Measurements from ENCODE around the gene C3orf62.
"Not testable (repeated sequence)": the region's sequence is repeated elsewhere in the genome, so short reads cannot be mapped to it uniquely, and the experiment has no call there.

Gene C3orf62

DNA sequence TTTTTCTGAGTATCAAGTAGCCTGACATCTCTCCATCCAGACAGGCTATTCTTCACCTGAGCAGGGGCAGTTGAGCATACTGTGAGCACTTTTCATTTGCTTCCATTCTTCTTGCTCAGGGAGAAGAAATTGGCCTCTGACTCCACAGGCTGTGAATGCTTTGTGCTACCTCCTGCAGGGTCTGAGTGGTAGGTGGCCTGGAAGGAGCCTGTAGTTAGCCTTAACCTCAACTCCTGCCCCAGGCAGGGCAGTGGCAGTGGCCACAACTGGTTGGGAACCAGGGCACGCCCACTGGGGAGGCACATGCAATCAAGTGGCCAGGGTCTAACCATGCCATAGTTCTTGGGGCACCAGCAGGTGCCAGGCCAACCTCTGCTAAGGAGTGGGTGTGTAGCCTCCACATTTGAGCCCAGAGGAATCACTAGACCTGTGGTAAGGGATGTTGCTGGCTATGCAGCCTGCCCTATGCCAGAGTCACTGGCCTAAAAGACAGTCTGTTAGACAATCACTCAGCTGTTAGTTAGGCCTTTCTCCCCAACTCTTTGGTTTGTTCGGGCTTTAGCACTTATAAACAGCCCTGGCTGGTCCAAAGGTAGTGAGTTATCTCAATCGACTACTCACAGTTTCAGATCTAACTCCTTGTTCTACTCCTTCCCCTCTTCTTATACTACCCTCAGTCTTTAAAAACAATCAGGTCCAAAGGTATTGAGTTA, 7.4 kb downstream of the C3orf62 start:
- no peak for DNase-seq (ENCODE audit: low read depth)

DNA sequence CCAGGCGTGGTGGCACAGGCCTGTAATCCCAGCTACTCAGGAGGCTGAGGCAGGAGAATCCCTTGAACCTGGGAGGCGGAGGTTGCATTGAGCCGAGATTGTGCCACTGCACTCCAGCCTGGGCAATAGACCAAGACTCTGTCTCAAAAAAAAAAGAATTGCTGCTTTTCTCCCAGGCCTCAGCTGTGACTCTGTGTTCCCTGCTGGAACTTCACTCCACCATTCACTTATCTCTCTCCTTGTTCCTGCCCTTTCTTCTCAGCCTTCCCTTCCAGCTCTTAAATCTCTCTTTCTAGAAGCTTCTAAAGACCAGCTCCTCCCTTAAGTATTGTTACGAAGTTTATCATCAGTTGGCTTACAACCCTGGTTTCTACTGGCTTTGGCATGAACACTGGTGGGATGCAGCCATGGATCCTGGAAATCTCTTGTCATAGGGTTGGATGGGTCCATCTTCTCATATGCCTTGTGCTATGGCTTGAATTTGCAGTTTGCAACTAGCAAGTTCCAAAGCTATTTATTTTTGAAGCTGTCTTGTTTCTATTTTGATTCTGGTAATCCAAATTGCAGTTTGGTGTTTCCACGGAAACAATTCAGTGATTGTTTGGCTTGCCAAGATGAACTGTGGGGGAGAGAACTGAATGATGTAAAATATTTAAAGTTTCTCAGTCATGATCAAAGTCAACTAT, 10.5 kb downstream of the C3orf62 start:
- no peak for DNase-seq (ENCODE audit: low read depth)

DNA sequence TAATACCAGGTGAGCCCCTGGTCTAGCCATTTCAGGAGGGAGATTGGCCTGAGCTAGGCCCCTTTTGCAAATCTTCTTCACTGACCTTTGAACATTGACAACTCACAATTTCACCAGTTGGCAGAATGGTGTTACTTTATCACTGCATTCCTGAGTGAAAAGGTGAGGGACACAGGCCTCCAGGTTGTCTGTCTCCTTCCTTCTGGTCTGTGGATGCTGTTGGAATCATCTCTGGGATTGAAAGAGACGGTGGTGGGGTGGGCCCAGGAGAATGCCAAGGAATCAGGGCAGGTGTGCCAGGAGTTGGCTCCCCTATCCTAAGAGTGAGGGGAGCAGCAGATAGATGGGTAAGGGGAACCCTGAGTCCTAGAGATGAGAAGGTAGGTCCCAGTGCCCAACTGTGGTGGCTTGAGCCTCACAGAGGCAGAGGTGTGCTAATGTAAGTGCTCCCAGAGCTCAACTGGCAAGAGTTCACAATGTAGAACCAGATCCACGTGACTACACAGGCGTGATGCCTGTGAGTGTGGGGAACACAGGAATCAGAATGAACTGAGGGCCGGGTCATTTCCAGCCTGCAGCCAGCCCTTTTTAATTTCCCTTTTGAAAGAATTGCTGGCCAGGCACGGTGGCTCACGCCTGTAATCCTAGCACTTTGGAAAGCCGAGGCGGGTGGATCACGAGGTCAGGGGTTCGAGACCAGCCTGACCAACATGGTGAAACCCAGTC, 11.2 kb downstream of the C3orf62 start:
- no peak for DNase-seq (ENCODE audit: low read depth)

DNA sequence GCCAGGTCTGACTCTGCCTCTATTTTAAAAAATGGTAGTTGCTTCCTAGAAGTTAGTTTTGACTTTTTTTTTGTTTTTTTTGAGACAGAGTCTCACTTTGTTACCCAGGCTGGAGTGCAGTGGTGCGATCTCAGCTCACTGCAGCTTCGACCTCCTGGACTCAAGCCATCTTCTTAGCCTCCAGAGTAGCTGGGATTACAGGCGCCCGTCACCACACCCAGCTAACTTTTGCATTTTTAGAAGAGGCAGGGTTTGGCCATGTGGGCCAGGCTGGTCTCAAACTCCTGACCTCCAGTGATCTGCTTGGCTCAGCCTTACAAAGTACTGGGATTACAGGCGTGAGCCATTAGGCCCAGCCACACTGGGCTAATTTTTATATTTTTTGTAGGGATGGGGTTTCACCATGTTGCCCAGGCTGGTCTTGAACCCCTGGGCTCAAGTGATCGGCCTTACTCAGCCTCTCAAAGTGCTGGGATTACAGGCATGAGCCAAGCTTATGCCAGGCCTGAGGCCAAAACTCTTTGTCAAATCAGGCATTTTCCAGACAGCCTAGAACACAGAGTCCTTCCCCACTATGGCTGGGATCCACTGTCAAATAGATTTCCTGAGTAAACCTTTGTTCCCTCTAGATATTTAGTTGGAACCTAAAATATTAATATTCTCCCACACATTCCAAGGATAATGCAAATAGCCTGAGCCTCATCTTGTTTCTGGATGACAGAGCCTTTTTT, 13.7 kb downstream of the C3orf62 start:
- DNase-seq (ENCODE audit: low read depth) = no peak

DNA sequence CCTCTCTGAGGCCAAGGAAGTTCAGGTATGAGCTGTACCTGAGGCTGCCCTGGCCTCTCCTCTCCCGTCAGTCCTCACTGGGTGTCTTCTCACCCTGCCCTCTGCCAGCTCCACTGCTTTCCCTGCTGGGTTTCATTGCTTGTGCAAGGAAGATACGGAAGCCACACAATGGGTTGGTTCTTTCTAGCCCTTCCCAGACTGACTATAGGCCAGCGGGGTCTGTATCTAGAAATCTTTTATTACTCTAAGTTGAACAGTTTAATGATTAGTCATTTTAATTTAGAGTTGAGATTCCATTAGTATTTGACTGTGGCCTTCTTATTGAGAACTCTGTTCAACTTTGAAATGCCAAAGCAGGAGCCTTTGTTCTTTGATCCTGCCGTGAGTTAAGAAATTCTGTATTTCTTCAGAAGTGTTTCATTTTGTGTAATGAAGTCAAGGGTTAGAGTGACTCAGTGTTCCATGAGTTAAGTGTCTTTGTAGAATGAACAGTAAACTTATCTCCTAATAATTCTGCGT, 16.2 kb downstream of the C3orf62 start:
- DNase-seq (ENCODE audit: low read depth) = no peak

DNA sequence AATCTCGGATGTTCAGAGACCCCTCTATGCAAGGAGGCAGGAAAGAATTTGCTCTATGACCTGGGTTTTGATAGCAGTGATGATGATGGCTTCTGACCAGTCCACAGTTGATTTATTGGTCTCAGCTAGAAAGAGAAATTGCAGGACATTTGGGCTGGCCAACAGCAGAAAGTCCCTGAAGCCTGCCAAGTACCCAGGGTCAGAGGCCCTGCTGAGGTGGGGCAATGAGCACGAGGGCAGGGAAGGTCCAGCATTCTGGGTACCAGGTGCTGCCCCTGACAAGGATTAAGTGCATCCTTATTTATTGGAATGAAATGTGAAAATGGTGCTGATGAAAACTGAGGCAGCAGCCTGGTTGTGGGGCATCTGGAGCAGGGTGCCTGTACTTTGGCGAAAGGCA, 19.8 kb downstream of the C3orf62 start:
- no peak for DNase-seq (ENCODE audit: low read depth)

DNA sequence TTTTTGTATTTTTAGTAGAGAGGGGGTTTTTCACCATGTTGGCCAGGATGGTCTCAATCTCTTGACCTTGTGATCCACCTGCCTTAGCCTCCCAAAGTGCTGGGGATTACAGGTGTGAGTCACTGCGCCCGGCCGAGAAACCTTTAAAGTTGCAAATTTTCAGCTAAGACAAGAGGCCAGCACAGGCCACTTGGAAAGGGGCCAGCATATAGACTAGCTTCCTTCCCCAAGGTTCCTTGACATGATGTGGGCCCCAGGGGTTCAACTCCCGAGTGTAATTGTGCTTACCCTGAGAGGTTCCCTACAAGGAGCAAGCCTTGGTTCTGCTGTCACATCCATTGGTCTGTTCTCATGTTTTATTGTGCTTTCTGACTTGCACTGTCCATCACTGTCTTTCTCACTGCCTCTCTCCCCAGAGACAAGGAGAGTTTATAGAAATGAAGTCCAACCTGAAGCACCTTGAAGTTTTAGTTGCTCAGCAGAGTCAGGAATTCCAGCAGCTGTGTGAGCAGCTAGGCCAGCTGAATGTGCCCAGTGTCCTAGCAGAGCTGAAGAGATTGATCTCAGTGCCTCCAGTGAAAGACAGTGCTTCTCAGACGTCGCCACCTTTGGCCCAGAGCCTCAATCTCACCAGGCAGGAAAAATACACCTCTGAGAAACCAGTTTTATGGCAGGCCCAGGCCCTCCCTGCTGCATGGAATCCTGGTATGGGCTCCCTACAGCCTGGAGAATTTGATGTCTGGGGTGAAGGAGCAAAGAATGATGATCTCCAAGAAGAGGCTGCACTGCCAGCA, 21.1 kb downstream of the C3orf62 start:
- DNase-seq (ENCODE audit: low read depth) = no peak

DNA sequence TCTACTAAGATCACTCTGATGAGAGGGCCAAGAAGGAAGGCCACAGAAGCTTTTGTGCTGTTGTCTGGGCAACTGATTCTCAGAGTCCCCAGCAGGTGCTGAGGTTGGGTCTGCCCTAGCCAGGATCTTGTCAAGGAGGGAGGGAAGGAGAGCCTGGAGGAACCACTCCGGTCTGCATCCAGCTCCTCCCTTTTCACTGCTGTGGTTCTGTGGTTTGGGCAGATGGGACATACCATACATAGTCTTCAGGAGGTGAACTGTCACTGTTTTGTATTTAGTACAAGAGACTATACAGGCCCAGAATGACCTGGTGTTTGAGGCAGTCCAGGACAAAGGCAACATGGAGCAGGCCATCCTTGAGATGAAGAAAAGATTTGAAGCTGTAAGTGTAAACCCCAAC, 21.9 kb downstream of the C3orf62 start:
- DNase-seq (ENCODE audit: low read depth) = no peak

DNA sequence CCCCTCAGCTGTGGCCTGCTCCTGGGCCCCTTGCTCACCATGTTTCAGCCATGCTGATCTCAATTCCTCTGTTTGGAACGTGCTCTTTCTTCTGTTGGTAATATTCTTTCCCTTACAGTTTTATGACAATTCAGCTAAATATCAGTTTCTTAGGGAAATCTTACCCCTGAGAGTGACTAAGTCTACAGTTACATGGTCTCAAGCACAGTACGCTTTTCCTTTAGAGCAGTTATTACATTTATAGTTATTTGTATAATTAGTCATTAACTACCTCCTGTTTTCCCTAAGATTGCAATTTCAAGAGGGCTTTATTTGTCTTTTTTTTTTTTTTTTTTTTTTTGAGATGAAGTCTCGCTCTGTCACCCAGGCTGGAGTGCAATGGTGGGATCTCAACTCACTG, 23.5 kb downstream of the C3orf62 start:
- DNase-seq (ENCODE audit: low read depth) = no peak

DNA sequence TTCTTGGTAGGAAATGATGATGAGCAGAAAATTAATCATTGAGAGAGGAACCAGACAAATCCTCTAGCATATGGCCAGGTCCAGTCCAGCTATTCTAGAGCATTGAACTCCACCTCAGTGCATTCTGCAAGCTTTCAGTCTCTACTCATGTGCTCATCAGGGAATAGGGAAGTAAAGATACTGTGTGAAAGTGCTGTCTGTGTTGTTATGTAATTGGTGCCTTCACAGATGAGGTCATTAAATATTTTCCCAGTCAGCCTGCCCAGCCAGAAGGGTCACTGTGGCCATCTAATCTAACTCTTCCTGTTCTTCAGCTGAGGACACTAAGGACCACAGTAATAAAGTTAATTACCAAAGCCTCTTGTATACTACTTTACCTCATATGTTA, 28.2 kb downstream of the C3orf62 start:
- DNase-seq (ENCODE audit: low read depth) = no peak

DNA sequence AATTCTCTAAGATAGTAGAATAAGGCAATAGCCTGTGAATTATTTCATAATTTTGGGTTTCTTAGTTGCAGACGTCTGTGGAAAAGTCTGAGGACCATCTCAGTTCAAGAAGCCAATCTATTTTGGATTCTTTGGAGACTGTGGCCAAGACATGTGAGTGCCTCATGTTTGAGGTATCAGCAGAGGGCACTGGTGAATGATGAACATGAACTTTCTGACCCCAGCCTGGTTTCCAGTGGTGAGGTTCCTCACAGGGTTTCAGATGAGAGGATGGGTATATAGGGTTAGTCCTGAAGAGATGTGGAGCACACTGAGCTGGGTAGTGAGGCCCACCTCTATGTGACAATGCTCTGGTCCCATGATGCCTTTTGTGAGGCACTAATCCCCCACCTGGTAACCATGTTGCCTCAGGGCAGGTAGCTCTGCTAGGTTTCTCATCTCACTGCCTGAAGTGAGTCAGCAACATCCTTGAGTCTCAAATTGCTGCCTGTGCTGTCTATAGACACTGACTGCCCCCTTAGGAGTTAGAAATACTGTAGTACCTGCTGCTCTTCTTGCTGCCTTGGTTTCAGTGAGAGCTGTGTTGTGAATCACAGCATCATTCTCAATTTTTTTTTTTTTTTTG, 32.3 kb downstream of the C3orf62 start:
- DNase-seq (ENCODE audit: low read depth) = no peak

DNA sequence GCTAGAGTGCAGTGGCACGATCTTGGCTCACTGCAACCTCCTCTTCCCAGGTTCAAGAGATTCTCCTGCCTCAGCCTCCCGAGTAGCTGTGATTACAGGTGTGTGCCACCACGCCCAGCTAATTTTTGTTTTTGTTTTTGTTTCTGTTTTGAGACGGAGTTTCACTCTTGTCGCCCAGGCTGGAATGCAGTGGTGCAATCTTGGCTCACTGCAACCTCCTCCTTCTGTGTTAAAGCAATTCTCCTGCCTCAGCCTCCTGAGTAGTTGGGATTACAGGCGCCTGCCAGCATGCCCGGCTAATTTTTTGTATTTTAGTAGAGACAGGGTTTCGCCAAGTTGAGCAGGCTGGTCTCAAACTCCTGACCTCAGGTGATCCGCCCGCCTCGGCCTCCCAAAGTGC, 36.9 kb downstream of the C3orf62 start:
- DNase-seq (ENCODE audit: low read depth) = not testable (repeated sequence)

DNA sequence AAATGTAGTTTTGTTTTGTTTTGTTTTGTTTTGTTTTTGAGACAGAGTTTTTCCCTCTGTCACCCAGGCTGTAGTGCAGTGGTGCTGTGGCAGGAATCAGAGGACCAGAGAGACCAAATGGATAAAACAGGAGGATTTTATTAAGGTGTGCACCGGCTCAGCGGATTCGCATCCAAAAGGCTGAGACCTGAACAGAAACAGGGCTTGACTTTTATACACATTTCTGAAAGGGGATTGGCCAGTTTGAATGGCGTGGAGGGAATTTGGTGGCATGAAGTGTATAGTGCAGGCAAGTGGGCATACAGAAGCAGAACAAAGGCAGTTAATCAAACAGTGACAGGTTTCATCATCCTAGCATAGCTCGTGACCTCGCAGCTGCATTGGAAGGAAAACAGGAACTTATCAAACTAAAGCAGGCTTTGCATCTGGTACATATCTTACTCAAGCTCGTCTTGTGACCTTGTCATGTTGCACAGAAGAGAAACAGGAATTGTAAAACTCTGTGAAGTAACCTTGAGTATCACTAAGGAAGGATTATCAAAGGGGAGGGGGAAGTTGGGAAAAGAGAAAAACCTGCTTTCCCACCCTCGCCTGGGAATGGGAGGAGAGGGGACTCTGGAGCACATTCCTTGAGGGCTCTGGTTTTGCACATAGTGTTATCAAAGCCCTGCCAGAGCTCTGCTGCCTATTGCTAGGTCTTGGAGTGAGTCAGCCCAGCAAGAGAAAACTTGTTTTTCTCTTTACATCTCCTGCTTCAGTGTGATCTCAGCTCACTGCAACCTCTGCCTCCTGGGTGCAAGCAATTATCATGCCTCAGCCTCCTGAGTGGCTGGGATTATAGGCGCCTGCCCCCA, 38.5 kb downstream of the C3orf62 start:
- DNase-seq (ENCODE audit: low read depth) = no peak

DNA sequence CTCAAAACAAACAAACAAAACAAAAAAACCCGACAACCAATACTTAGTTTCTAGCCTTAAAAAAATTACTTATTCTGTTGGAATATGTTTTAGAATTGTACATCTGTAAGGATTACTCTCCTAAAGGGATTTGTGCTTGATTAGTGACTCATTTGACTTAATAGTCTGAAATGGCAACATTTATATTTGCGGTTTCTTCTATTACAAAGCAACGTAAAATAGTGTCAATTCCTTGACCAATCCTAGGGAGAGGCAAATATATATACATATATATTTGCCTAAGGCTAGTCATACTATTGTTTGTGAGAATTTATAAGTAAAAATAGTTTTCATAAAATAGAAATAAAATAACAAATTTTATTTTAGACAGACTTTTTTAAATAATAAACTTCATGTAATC, 39.7 kb downstream of the C3orf62 start:
- no peak for DNase-seq (ENCODE audit: low read depth)

DNA sequence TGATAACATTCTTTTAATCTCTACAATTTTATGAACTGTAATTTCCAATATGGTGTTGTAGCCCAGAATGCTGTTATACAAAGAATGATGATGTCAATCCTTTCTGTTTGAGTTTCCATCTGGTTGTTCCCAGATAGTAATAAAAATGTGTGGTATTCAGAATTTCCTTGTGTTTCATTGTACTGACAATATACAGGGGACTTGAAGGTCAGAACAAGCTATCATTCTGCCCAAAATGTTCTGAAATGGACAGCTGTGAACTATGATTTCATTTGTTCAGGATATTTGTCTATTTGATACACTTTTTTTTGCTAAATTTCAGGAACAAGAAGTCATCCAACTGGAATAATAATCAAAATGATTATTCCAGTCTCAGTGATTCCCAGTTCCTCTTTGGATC, 40.8 kb downstream of the C3orf62 start:
- no peak for DNase-seq (ENCODE audit: low read depth)

DNA sequence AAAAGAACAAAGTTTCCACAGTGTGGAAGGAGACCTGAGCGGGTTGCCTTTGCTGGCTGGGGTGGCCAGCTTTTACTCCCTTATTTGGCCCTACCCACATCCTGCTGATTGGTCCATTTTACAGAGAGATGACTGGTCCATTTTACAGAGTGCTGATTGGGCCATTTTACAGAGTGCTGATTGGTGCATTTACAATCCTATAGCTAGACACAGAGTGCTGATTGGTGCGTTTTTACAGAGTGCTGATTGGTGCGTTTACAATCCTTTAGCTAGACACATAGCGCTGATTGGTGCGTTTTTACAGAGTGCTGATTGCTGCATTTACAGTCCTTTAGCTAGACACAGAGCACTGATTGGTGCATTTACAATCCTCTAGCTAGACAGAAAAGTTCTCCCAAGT, 48.2 kb downstream of the C3orf62 start:
- DNase-seq (ENCODE audit: low read depth) = not testable (repeated sequence)

DNA sequence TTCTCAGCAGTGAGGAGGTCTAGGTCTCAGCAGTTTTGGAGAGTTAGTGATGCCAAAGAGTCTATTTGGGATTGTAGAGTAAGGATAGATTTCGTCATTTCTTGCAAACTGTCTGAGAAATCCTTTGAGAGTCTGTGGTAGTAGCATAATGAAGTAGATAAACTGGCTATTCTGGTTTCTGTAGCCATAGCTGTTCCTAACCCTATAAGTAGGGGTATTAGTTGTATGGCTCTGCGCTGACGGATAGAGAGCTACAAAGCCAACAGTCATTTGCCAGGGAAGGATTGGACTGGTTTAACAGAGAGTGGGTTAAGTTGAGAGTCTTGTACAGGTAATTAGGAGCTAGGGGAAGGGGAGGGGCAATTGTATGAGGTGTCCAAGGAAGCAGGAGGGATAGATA, 55.0 kb downstream of the C3orf62 start:
- no peak for DNase-seq (ENCODE audit: low read depth)

DNA sequence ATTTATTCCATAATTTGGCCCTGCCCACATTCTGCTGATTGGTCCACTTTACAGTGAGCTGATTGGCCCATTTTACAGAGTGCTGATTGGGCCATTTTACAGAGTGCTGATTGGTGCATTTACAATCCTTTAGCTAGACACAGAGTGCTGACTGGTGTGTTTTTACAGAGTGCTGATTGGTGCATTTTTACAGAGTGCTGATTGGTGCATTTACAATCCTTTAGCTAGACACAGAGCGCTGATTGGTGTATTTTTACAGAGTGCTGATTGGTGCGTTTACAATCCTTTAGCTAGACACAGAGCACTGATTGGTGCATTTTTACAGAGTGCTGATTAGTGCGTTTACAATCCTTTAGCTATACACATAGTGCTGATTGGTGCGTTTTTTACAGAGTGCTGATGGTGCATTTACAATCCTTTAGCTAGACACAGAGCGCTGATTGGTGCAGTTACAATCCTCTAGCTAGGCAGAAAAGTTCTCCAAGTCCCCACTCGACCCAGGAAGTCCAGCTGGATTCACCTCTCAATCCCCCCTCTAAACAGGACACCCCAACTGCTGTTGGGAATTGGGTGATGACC, 56.0 kb downstream of the C3orf62 start:
- not testable (repeated sequence) for DNase-seq (ENCODE audit: low read depth)

DNA sequence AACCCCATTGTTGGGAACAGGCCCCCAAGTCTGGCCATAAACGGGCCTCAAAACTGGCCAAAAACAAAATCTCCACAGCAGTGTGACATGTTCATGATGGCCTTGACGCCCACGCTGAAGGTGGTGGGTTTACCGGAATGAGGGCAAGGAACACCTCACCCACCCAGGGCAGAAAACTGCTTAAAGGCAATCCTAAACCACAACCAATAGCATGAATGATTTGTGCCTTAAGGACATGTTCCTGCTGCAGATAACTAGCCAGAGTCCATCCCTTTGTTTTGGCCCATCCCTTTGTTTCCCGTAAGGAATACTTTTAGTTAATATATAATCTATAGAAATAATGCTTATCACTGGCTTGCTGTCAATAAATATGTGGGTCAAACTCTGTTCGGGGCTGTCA, 57.9 kb downstream of the C3orf62 start:
- no peak for DNase-seq (ENCODE audit: low read depth)

Data from stimulated activated CD8-positive, alpha-beta memory T cell treated with anti-CD3 and anti-CD28 coated beads, Interleukin-7, amount 100 ng/mL, for 24 hours (primary cell).